ENCODE measurements around the gene TAP2.
"Not testable (repeated sequence)": the region's sequence is repeated elsewhere in the genome, so short reads cannot be mapped to it uniquely, and the experiment has no call there.

TAP2 gene

GRCh38 chr6:32832535-32832934 is 6.0 kb downstream of the TAP2 start:
- no peak for DNase-seq

GRCh38 chr6:32830936-32831335 is 7.6 kb downstream of the TAP2 start:
- DNase-seq: no peak

GRCh38 chr6:32830017-32830416 is 8.5 kb downstream of the TAP2 start:
- no peak for DNase-seq

GRCh38 chr6:32829495-32829894 is 9.0 kb downstream of the TAP2 start:
- peak in 1 of 3 donors; percentile 28 for DNase-seq

GRCh38 chr6:32827025-32827424 is 11.5 kb downstream of the TAP2 start:
- DNase-seq: peak in 1 of 3 donors; percentile 33

GRCh38 chr6:32825966-32826365 is 12.6 kb downstream of the TAP2 start:
- no peak for DNase-seq

GRCh38 chr6:32819729-32820128 is 18.8 kb downstream of the TAP2 start:
- DNase-seq: peak in 1 of 3 donors; percentile 39

- DNase-seq: no peak
These were observed 19.7 kb downstream of the TAP2 start for GRCh38 chr6:32818867-32819266.

- DNase-seq: peak; percentile 39 to 61 (median 61)
These were observed 21.8 kb downstream of the TAP2 start, which contains the start of gene HLA-DOB for GRCh38 chr6:32816746-32817204. HLA-DOB (minus strand) TSS chr6:32817002; CDS start chr6:32816951, 51 bp downstream.

GRCh38 chr6:32815996-32816395 is 22.5 kb downstream of the TAP2 start:
- DNase-seq: peak in 1 of 3 donors; percentile 44

- peak; percentile 53 to 67 (median 56) for DNase-seq
These were observed 23.4 kb downstream of the TAP2 start for GRCh38 chr6:32815115-32815514.

GRCh38 chr6:32814145-32814544 is 24.4 kb downstream of the TAP2 start:
- DNase-seq: peak in 1 of 3 donors; percentile 48

- no peak for DNase-seq
These were observed 29.4 kb downstream of the TAP2 start for GRCh38 chr6:32809171-32809570.

GRCh38 chr6:32807020-32807580 is 31.4 kb downstream of the TAP2 start:
- no peak for DNase-seq

GRCh38 chr6:32805404-32805803 is 33.1 kb downstream of the TAP2 start:
- DNase-seq: not testable (repeated sequence)

- DNase-seq: no peak
These were observed 35.1 kb downstream of the TAP2 start for GRCh38 chr6:32803416-32803815.

GRCh38 chr6:32799740-32800139 is 38.8 kb downstream of the TAP2 start:
- no peak for DNase-seq

- DNase-seq: no peak
These were observed 39.4 kb downstream of the TAP2 start for GRCh38 chr6:32799168-32799567.

- DNase-seq: peak; percentile 88 to 93 (median 91)
These were observed 41.4 kb downstream of the TAP2 start for GRCh38 chr6:32796848-32797776.

GRCh38 chr6:32794510-32794909 is 44.0 kb downstream of the TAP2 start:
- peak; percentile 76 to 94 (median 91) for DNase-seq

- peak in 2 of 3 donors; percentile 31 to 56 for DNase-seq
These were observed 45.6 kb downstream of the TAP2 start for GRCh38 chr6:32792901-32793435.

- no peak for DNase-seq
These were observed 48.2 kb downstream of the TAP2 start for GRCh38 chr6:32790306-32790705.

Measured in suppressor macrophage treated with lipopolysaccharide for 1 hour (primary cell).